Panc1 (cell line): ENCODE results near the gene CACNA2D4.

Source experiments
- CTCF ChIP-seq: fragments of 450-650 bp; IDR thresholded peaks from 2 replicates; pipeline ENCODE4 v1.5.1; 2017; ENCODE audit warnings: mild to moderate bottlenecking
- POLR2AphosphoS5 ChIP-seq: IDR thresholded peaks from 2 replicates; pipeline ENCODE4 v1.6.1; 2012; ENCODE audit warnings: mild to moderate bottlenecking, low read depth, low read length, moderate library complexity
- TCF7L2 ChIP-seq: IDR thresholded peaks from 2 replicates; pipeline ENCODE4 v1.6.1; 2011; ENCODE audit warnings: mild to moderate bottlenecking, low read depth, low read length, inconsistent platforms

GRCh38 chr12:1947081-1947480 lies 28.6 kb upstream of the CACNA2D4 start:
- no peak for TF ChIP-seq POLR2AphosphoS5
- no peak for TF ChIP-seq CTCF
- TF ChIP-seq TCF7L2, result no peak
